ENCODE data around the gene PIP.
"Not testable (repeated sequence)": the region's sequence is repeated elsewhere in the genome, so short reads cannot be mapped to it uniquely, and the experiment has no call there.

The PIP gene

GRCh38 chr7:143131781-143132180 is at the start of gene PIP:
Gene PIP (plus strand): TSS chr7:143132077. CDS start chr7:143132117, 40 bp downstream.
- DNase-seq (ENCODE audit: low read depth): no peak
- no peak within 1 kb of the TSS for H3K4me3 ChIP-seq (ENCODE audit: control insufficient read depth, low read depth, low read length)
- TF ChIP-seq CTCF (IDR thresholded peaks at IDR 0.05; ENCODE audit: control insufficient read depth, insufficient read depth, low read depth, low read length, missing control alignments): no peak

GRCh38 chr7:143085109-143085508 is 46.8 kb upstream of the PIP start:
- DNase-seq (ENCODE audit: low read depth): no peak
- TF ChIP-seq CTCF (IDR thresholded peaks at IDR 0.05; ENCODE audit: control insufficient read depth, insufficient read depth, low read depth, low read length, missing control alignments): no peak
- no peak overlapping the region for H3K4me3 ChIP-seq (ENCODE audit: control insufficient read depth, low read depth, low read length)

- H3K4me3 ChIP-seq (ENCODE audit: control insufficient read depth, low read depth, low read length); DNase-seq (ENCODE audit: low read depth): not testable (repeated sequence)
These were observed 46.3 kb upstream of the PIP start for GRCh38 chr7:143085610-143086009.

- DNase-seq (ENCODE audit: low read depth); H3K4me3 ChIP-seq (ENCODE audit: control insufficient read depth, low read depth, low read length): not testable (repeated sequence)
These were observed 43.2 kb upstream of the PIP start for GRCh38 chr7:143088549-143089231.

- no peak overlapping the region for H3K4me3 ChIP-seq (ENCODE audit: control insufficient read depth, low read depth, low read length)
- no peak for DNase-seq (ENCODE audit: low read depth)
- TF ChIP-seq CTCF (IDR thresholded peaks at IDR 0.05; ENCODE audit: control insufficient read depth, insufficient read depth, low read depth, low read length, missing control alignments): no peak
These were observed 35.7 kb upstream of the PIP start for GRCh38 chr7:143096146-143096545.

- DNase-seq (ENCODE audit: low read depth); H3K4me3 ChIP-seq (ENCODE audit: control insufficient read depth, low read depth, low read length): not testable (repeated sequence)
These were observed 32.3 kb upstream of the PIP start for GRCh38 chr7:143099579-143099978.

- no peak for TF ChIP-seq CTCF (IDR thresholded peaks at IDR 0.05; ENCODE audit: control insufficient read depth, insufficient read depth, low read depth, low read length, missing control alignments)
- no peak overlapping the region for H3K4me3 ChIP-seq (ENCODE audit: control insufficient read depth, low read depth, low read length)
- no peak for DNase-seq (ENCODE audit: low read depth)
These were observed 27.1 kb upstream of the PIP start for GRCh38 chr7:143104759-143105158.

- not testable (repeated sequence) for DNase-seq (ENCODE audit: low read depth); H3K4me3 ChIP-seq (ENCODE audit: control insufficient read depth, low read depth, low read length)
These were observed 23.9 kb upstream of the PIP start for GRCh38 chr7:143108019-143108418.

- DNase-seq (ENCODE audit: low read depth): no peak
- no peak overlapping the region for H3K4me3 ChIP-seq (ENCODE audit: control insufficient read depth, low read depth, low read length)
- no peak for TF ChIP-seq CTCF (IDR thresholded peaks at IDR 0.05; ENCODE audit: control insufficient read depth, insufficient read depth, low read depth, low read length, missing control alignments)
These were observed 14.5 kb upstream of the PIP start for GRCh38 chr7:143117395-143117794.

All from AG09309 (cell line).